Measurements from ENCODE around the gene RHEB. TPM values are rescaled to one million over a fixed set of nuclear protein-coding genes. Genes with fewer than 3 reads are reported as not detected.

The RHEB gene
- polyA plus RNA-seq, 1 donor from 2014 or later, result 289 TPM

GRCh38 chr7:151448261-151449252 is 71.1 kb downstream of the RHEB start:
- H4K20me1 ChIP-seq (ENCODE audit: insufficient read depth), result no peaks in the 10 kb centered on the region
- no peaks in the 10 kb centered on the region for H3K79me2 ChIP-seq (replicated peaks; ENCODE audit: insufficient read depth, low read length)
- H3K27ac ChIP-seq (ENCODE audit: low read length), result no peak overlapping the region
- H3K4me3 ChIP-seq (ENCODE audit: low read length), result no peak overlapping the region
- no peak overlapping the region for H3K9ac ChIP-seq (ENCODE audit: low read length)
- no peaks in the 10 kb centered on the region for H3K36me3 ChIP-seq (ENCODE audit: insufficient read depth, low read length)
- H3K27me3 ChIP-seq (ENCODE audit: insufficient read depth, low read depth, low read length), result peaks cover 7% of the 10 kb centered on the region
- TF ChIP-seq, protein P1, sequence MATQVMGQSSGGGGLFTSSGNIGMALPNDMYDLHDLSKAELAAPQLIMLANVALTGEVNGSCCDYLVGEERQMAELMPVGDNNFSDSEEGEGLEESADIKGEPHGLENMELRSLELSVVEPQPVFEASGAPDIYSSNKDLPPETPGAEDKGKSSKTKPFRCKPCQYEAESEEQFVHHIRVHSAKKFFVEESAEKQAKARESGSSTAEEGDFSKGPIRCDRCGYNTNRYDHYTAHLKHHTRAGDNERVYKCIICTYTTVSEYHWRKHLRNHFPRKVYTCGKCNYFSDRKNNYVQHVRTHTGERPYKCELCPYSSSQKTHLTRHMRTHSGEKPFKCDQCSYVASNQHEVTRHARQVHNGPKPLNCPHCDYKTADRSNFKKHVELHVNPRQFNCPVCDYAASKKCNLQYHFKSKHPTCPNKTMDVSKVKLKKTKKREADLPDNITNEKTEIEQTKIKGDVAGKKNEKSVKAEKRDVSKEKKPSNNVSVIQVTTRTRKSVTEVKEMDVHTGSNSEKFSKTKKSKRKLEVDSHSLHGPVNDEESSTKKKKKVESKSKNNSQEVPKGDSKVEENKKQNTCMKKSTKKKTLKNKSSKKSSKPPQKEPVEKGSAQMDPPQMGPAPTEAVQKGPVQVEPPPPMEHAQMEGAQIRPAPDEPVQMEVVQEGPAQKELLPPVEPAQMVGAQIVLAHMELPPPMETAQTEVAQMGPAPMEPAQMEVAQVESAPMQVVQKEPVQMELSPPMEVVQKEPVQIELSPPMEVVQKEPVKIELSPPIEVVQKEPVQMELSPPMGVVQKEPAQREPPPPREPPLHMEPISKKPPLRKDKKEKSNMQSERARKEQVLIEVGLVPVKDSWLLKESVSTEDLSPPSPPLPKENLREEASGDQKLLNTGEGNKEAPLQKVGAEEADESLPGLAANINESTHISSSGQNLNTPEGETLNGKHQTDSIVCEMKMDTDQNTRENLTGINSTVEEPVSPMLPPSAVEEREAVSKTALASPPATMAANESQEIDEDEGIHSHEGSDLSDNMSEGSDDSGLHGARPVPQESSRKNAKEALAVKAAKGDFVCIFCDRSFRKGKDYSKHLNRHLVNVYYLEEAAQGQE (IDR thresholded peaks at IDR 0.05; ENCODE audit: borderline replicate concordance), result no peak
- TF ChIP-seq CTCF (IDR thresholded peaks at IDR 0.05; ENCODE audit: poor library complexity, severe bottlenecking) (peak; percentile 42), TAF1 (IDR thresholded peaks at IDR 0.05; ENCODE audit: low read depth) (no peak), EP300 (conservative IDR thresholded peaks at IDR 0.05; ENCODE audit: poor library complexity, severe bottlenecking) (no peak), POLR2AphosphoS5 (IDR thresholded peaks at IDR 0.05) (no peak), RAD21 (conservative IDR thresholded peaks at IDR 0.05) (peak; percentile 16), MXI1 (conservative IDR thresholded peaks at IDR 0.05; ENCODE audit: poor library complexity, severe bottlenecking) (no peak), SMC3 (conservative IDR thresholded peaks at IDR 0.05; ENCODE audit: poor library complexity) (peak; percentile 20), EZH2 (IDR thresholded peaks at IDR 0.05; ENCODE audit: borderline replicate concordance, insufficient read depth, low read length, poor library complexity, severe bottlenecking) (no peak)
- H3F3A ChIP-seq (ENCODE audit: insufficient read depth, low read length, poor library complexity, severe bottlenecking), result no peaks in the 10 kb centered on the region
- H3K9me3 ChIP-seq (ENCODE audit: low read length), result no peaks in the 10 kb centered on the region
- no peaks in the 10 kb centered on the region for H3K9me2 ChIP-seq (ENCODE audit: insufficient read depth, low read length)
- H2AFZ ChIP-seq (ENCODE audit: low read depth, low read length), result no peak overlapping the region
- no peak overlapping the region for H3K4me2 ChIP-seq (ENCODE audit: low read length)

GRCh38 chr7:151447901-151448260 is 71.8 kb downstream of the RHEB start:
- Histone ChIP-seq H4K20me1 (ENCODE audit: insufficient read depth) (no peaks in the 10 kb centered on the region), H3K27ac (ENCODE audit: low read length) (no peak overlapping the region), H3K27me3 (ENCODE audit: insufficient read depth, low read depth, low read length) (peaks cover 7% of the 10 kb centered on the region), H3K4me3 (ENCODE audit: low read length) (no peak overlapping the region), H3K9ac (ENCODE audit: low read length) (no peak overlapping the region), H3K4me2 (ENCODE audit: low read length) (no peak overlapping the region), H3K9me3 (ENCODE audit: low read length) (no peaks in the 10 kb centered on the region), H2AFZ (ENCODE audit: low read depth, low read length) (no peak overlapping the region), H3F3A (ENCODE audit: insufficient read depth, low read length, poor library complexity, severe bottlenecking) (no peaks in the 10 kb centered on the region), H3K36me3 (ENCODE audit: insufficient read depth, low read length) (no peaks in the 10 kb centered on the region), H3K9me2 (ENCODE audit: insufficient read depth, low read length) (no peaks in the 10 kb centered on the region), H3K79me2 (replicated peaks; ENCODE audit: insufficient read depth, low read length) (no peaks in the 10 kb centered on the region)
- no peak for TF ChIP-seq SMC3 (conservative IDR thresholded peaks at IDR 0.05; ENCODE audit: poor library complexity)
- no peak for TF ChIP-seq CTCF (IDR thresholded peaks at IDR 0.05; ENCODE audit: poor library complexity, severe bottlenecking)
- no peak for TF ChIP-seq RAD21 (conservative IDR thresholded peaks at IDR 0.05)
- TF ChIP-seq EP300 (conservative IDR thresholded peaks at IDR 0.05; ENCODE audit: poor library complexity, severe bottlenecking), result no peak
- no peak for TF ChIP-seq EZH2 (IDR thresholded peaks at IDR 0.05; ENCODE audit: borderline replicate concordance, insufficient read depth, low read length, poor library complexity, severe bottlenecking)
- no peak for TF ChIP-seq MXI1 (conservative IDR thresholded peaks at IDR 0.05; ENCODE audit: poor library complexity, severe bottlenecking)
- no peak for TF ChIP-seq TAF1 (IDR thresholded peaks at IDR 0.05; ENCODE audit: low read depth)
- TF ChIP-seq POLR2AphosphoS5 (IDR thresholded peaks at IDR 0.05), result no peak
- TF ChIP-seq, protein P1 (IDR thresholded peaks at IDR 0.05; ENCODE audit: borderline replicate concordance), result no peak

All from neural cell (in vitro differentiated cells).